Keratinocyte (primary cell): Measurements from ENCODE around the gene ICE2. TPM values are rescaled to one million over a fixed set of nuclear protein-coding genes. Genes with fewer than 3 reads are reported as not detected.

Experiments used
- DNase-seq: peaks from one replicate; pipeline ENCODE4 v3.0.0-alpha.2; 2011; ENCODE audit warnings: low read depth, missing footprints, low spot score
- FAIRE-seq: peaks from 2 replicates; lab custom pipeline; 2011; peaks lifted over from hg19 to GRCh38; lab: Jason Lieb, UNC
- H2AFZ ChIP-seq: 2 replicates; pipeline ENCODE4 v1.6.0; 2012; ENCODE audit warnings: low read length, control low read depth, inconsistent platforms; ENCODE audit not compliant: control insufficient read depth
- H3K27ac ChIP-seq: 2 replicates; pipeline ENCODE4 v1.5.1; 2011; ENCODE audit warnings: low read length; ENCODE audit not compliant: control insufficient read depth, insufficient read depth
- H3K27me3 ChIP-seq: 3 replicates; pipeline ENCODE4 v1.6.0; 2011; ENCODE audit warnings: low read length; ENCODE audit not compliant: control insufficient read depth, insufficient read depth; ENCODE audit errors: extremely low read depth
- H3K36me3 ChIP-seq, 2 experiments: 2 replicates in 1 of 2; 3 replicates in 1 of 2; pipeline ENCODE4 v1.5.1; 2011; ENCODE audit warnings: low read length in 2 of 2, mild to moderate bottlenecking in 1 of 2; ENCODE audit not compliant: control insufficient read depth in 2 of 2, insufficient read depth in 2 of 2; ENCODE audit errors: extremely low read depth in 1 of 2
- H3K4me1 ChIP-seq: 3 replicates; pipeline ENCODE4 v1.5.1; 2011; ENCODE audit warnings: low read length; ENCODE audit not compliant: control insufficient read depth, insufficient read depth; ENCODE audit errors: extremely low read depth
- H3K4me2 ChIP-seq: 3 replicates; pipeline ENCODE4 v1.6.0; 2011; ENCODE audit warnings: low read depth, low read length; ENCODE audit not compliant: control insufficient read depth, insufficient read depth; ENCODE audit errors: extremely low read depth
- H3K4me3 ChIP-seq, 3 experiments: fragments of 200-600 bp in 1 of 3; sonication (generic) in 1 of 3; 2 replicates in 2 of 3; 3 replicates in 1 of 3; pipeline ENCODE4 v1.5.1; 2011 to 2016; ENCODE audit warnings: low read length in 3 of 3, mild to moderate bottlenecking in 3 of 3, control low read depth in 2 of 3, inconsistent platforms in 1 of 3, low read depth in 1 of 3, mixed read lengths in 1 of 3, mixed run types in 1 of 3, moderate library complexity in 1 of 3; ENCODE audit not compliant: control insufficient read depth in 2 of 3, insufficient read depth in 2 of 3; ENCODE audit errors: extremely low read depth in 1 of 3
- H3K79me2 ChIP-seq: 2 replicates; pipeline ENCODE4 v1.6.0; 2012; ENCODE audit warnings: low read length; ENCODE audit not compliant: control insufficient read depth, insufficient read depth
- H3K9ac ChIP-seq: 3 replicates; pipeline ENCODE4 v1.6.0; 2011; ENCODE audit warnings: low read length; ENCODE audit not compliant: control insufficient read depth, insufficient read depth; ENCODE audit errors: extremely low read depth
- H3K9me1 ChIP-seq: 3 replicates; pipeline ENCODE4 v1.6.0; 2011; ENCODE audit warnings: low read length; ENCODE audit not compliant: control insufficient read depth, insufficient read depth; ENCODE audit errors: extremely low read depth
- H3K9me3 ChIP-seq: 2 replicates; pipeline ENCODE4 v1.5.1; 2012; ENCODE audit warnings: low read depth, low read length; ENCODE audit not compliant: control insufficient read depth
- H4K20me1 ChIP-seq: 3 replicates; pipeline ENCODE4 v1.6.0; 2011; ENCODE audit warnings: low read length; ENCODE audit not compliant: control insufficient read depth, insufficient read depth; ENCODE audit errors: extremely low read depth
- CTCF ChIP-seq, 3 experiments: IDR thresholded peaks in 1 of 3; conservative IDR thresholded peaks in 1 of 3; optimal IDR thresholded peaks in 1 of 3; 2 replicates in 2 of 3; 3 replicates in 1 of 3; pipeline versions ENCODE3 to v1.5.1; 2011; ENCODE audit warnings: low read length in 3 of 3, mild to moderate bottlenecking in 3 of 3, moderate library complexity in 2 of 3, control low read depth in 1 of 3, inconsistent platforms in 1 of 3; ENCODE audit not compliant: insufficient read depth in 2 of 3; ENCODE audit errors: extremely low read depth in 1 of 3
- EZH2 ChIP-seq: IDR thresholded peaks from one replicate; pipeline ENCODE4 v1.6.1; 2012; ENCODE audit warnings: inconsistent platforms, mild to moderate bottlenecking, low read length, moderate library complexity
- dilution Hi-C: fragments of 300-500 bp; cut with MboI; formaldehyde crosslinking; loops from one replicate; pipeline ENCODE4 v1.7.0; 2020; ENCODE audit warnings: low sequenced_read_pairs; ENCODE audit not compliant: extremely low pct_ligation_motif_present
- polyA plus RNA-seq, 5 experiments: library from polyadenylated mRNA; depleted of rRNA in 3 of 5; stranded (reverse) in 3 of 5; stranded (forward) in 1 of 5; unstranded in 1 of 5; fragments of >200 nt; gene quantifications; 1 replicate in 1 of 5; 2 replicates in 3 of 5; 3 replicates in 1 of 5; pipeline versions ENCODE4 v1.2.1 to v1.2.3, GENCODE V29; 2011 to 2012; ENCODE audit warnings: missing spikeins in 2 of 5, low read depth in 1 of 5, low replicate concordance in 1 of 5

ICE2 gene
- polyA plus RNA-seq, 1 donor (not counting 4 experiments of a cell fraction or from before 2014, with no cell fraction given) = 34.1 TPM

- Histone ChIP-seq H4K20me1 (no peaks in the 10 kb centered on the region), H3K27ac (no peak overlapping the region), H3K4me3 (no peak overlapping the region), H2AFZ (no peak overlapping the region), H3K36me3 (peaks cover 6 to 26% of the 10 kb centered on the region in 2 experiments), H3K9me1 (no peaks in the 10 kb centered on the region), H3K4me2 (no peak overlapping the region), H3K27me3 (no peaks in the 10 kb centered on the region), H3K9me3 (no peaks in the 10 kb centered on the region), H3K4me1 (no peaks in the 10 kb centered on the region), H3K79me2 (no peaks in the 10 kb centered on the region), H3K9ac (no peak overlapping the region)
- DNase-seq = no peak
- no peak for FAIRE-seq
- dilution Hi-C loops = no loop called here
- no peak for TF ChIP-seq CTCF (optimal IDR thresholded peaks at IDR 0.05 in 1 of 3, IDR thresholded peaks at IDR 0.05 in 1 of 3, conservative IDR thresholded peaks at IDR 0.05 in 1 of 3; ENCODE audit: extremely low read depth in 1 of 3, insufficient read depth in 2 of 3, low read length in 3 of 3)
Measured at GRCh38 chr15:60454824-60455223, 24.1 kb downstream of the ICE2 start.

GRCh38 chr15:60448668-60449360, 30.1 kb downstream of the ICE2 start:
- Histone ChIP-seq H3K9me1 (no peaks in the 10 kb centered on the region), H3K4me2 (no peak overlapping the region), H3K36me3 (peaks cover 3 to 12% of the 10 kb centered on the region in 2 experiments), H2AFZ (no peak overlapping the region), H3K9me3 (no peaks in the 10 kb centered on the region), H3K9ac (no peak overlapping the region), H4K20me1 (no peaks in the 10 kb centered on the region), H3K4me3 (no peak overlapping the region), H3K4me1 (no peaks in the 10 kb centered on the region), H3K27ac (no peak overlapping the region), H3K79me2 (peaks cover 2% of the 10 kb centered on the region), H3K27me3 (no peaks in the 10 kb centered on the region)
- FAIRE-seq (no peak), DNase-seq (no peak)
- TF ChIP-seq CTCF (optimal IDR thresholded peaks at IDR 0.05 in 1 of 3, IDR thresholded peaks at IDR 0.05 in 1 of 3, conservative IDR thresholded peaks at IDR 0.05 in 1 of 3; ENCODE audit: extremely low read depth in 1 of 3, insufficient read depth in 2 of 3, low read length in 3 of 3) (no peak), EZH2 (no peak)
- dilution Hi-C loops = no loop called here
